Fibroblast of peridontal ligament (primary cell): ENCODE results near the gene COX14.
"Not testable (repeated sequence)": the region's sequence is repeated elsewhere in the genome, so short reads cannot be mapped to it uniquely, and the experiment has no call there.

Experiments
- DNase-seq: peaks from one replicate; pipeline ENCODE4 v3.0.0-alpha.2; 2010; ENCODE audit errors: extremely low read depth

Gene COX14

GRCh38 chr12:50154947-50155346, 42.9 kb downstream of the COX14 start:
- DNase-seq: not testable (repeated sequence)

GRCh38 chr12:50156641-50157040, 44.6 kb downstream of the COX14 start:
- DNase-seq: no peak

- no peak for DNase-seq
These were observed 45.2 kb downstream of the COX14 start for GRCh38 chr12:50157259-50157658.

- DNase-seq: no peak
These were observed 48.6 kb downstream of the COX14 start for GRCh38 chr12:50160643-50161042.

- DNase-seq: peak; percentile 43
These were observed 50.2 kb downstream of the COX14 start for GRCh38 chr12:50162230-50162629.

GRCh38 chr12:50164963-50165362, 52.9 kb downstream of the COX14 start:
- no peak for DNase-seq

- no peak for DNase-seq
These were observed 54.7 kb downstream of the COX14 start for GRCh38 chr12:50166799-50167048.

GRCh38 chr12:50167049-50167828, 55.2 kb downstream of the COX14 start, which contains the start of gene CERS5:
TSS of gene CERS5 (minus strand) at chr12:50167369. CDS start at chr12:50167297, 72 bp downstream.
- DNase-seq: peak; percentile 96
